PC-9 (cell line): ENCODE measurements around the gene GDPD5. TPM values are rescaled to one million over a fixed set of nuclear protein-coding genes. Genes with fewer than 3 reads are reported as not detected.

Source experiments
- BruUV-seq: library from RNA; stranded (reverse); fragments of 400-500 nt; replicated peaks from 2 replicates; lab custom pipeline; 2021; lab: Mats Ljungman, UMichigan
- CTCF ChIA-PET: fragments of 300-600 bp; sonication (Branson Sonifier 250); formaldehyde crosslinking; loops from one replicate; lab custom pipeline; 2022; ENCODE audit warnings: antibody characterized with exemption; lab: Charles Lee
- POLR2A ChIA-PET: fragments of 300-600 bp; sonication (Branson Sonifier 250); formaldehyde crosslinking; loops from one replicate; lab custom pipeline; 2022; ENCODE audit warnings: antibody characterized with exemption; ENCODE audit not compliant: unreplicated experiment; lab: Charles Lee
- DNase-seq, 2 experiments: peaks; one replicate each; pipeline versions ENCODE4 v3.0.0 to v3.0.0-alpha.2; 2015 to 2022; ENCODE audit warnings: mixed read lengths in 1 of 2
- H2AFZ ChIP-seq: fragments of 200-600 bp; sonication (generic); 2 replicates; pipeline ENCODE4 v1.8.1; 2017; ENCODE audit warnings: antibody characterized with exemption
- H3F3A ChIP-seq: fragments of 200-600 bp; sonication (generic); 2 replicates; pipeline ENCODE4 v1.8.1; 2017; ENCODE audit warnings: antibody characterized with exemption, mild to moderate bottlenecking, low read depth; ENCODE audit not compliant: insufficient read depth
- H3K27ac ChIP-seq: fragments of 200-600 bp; sonication (generic); 2 replicates; pipeline ENCODE4 v1.6.1; 2016; ENCODE audit warnings: mixed run types
- H3K27me3 ChIP-seq: fragments of 200-600 bp; sonication (generic); 2 replicates; pipeline ENCODE4 v1.6.1; 2016; ENCODE audit warnings: low read depth, mixed run types; ENCODE audit not compliant: insufficient read depth
- H3K36me3 ChIP-seq: fragments of 200-600 bp; sonication (generic); 2 replicates; pipeline ENCODE4 v1.6.1; 2016; ENCODE audit warnings: low read depth, mixed run types
- H3K4me1 ChIP-seq: fragments of 200-600 bp; sonication (generic); replicated peaks from 2 replicates; pipeline ENCODE4 v1.6.1; 2016; ENCODE audit warnings: mixed run types; ENCODE audit not compliant: insufficient read depth
- H3K4me2 ChIP-seq: fragments of 200-600 bp; sonication (generic); 2 replicates; pipeline ENCODE4 v1.6.1; 2017; ENCODE audit warnings: mixed run types
- H3K4me3 ChIP-seq: fragments of 200-600 bp; sonication (generic); 2 replicates; pipeline ENCODE4 v1.6.1; 2016; ENCODE audit warnings: mixed run types
- H3K79me2 ChIP-seq: fragments of 200-600 bp; sonication (generic); 2 replicates; pipeline ENCODE4 v1.6.1; 2017; ENCODE audit warnings: low read depth, mixed run types
- H3K9me2 ChIP-seq: fragments of 200-600 bp; sonication (generic); 2 replicates; pipeline ENCODE4 v1.8.1; 2017; ENCODE audit warnings: mild to moderate bottlenecking; ENCODE audit not compliant: insufficient read depth
- H3K9me3 ChIP-seq: fragments of 200-600 bp; sonication (generic); 2 replicates; pipeline ENCODE4 v1.8.1; 2016; ENCODE audit warnings: low read depth; ENCODE audit not compliant: insufficient read depth
- H4K20me1 ChIP-seq: fragments of 200-600 bp; sonication (generic); 2 replicates; pipeline ENCODE4 v1.8.1; 2017; ENCODE audit not compliant: insufficient read depth
- EZH2 ChIP-seq: fragments of 200-600 bp; sonication (generic); IDR thresholded peaks from 2 replicates; pipeline ENCODE4 v1.8.0; 2017; ENCODE audit warnings: antibody characterized with exemption, low read depth
- intact Hi-C: fragments of 100-400 bp; cut with micrococcal nuclease; formaldehyde crosslinking; loops from one replicate; pipeline ENCODE4 v1.10.0; 2022; ENCODE audit not compliant: unreplicated experiment
- total RNA-seq: library from RNA; stranded (reverse); gene quantifications from 2 replicates; pipeline ENCODE4 v1.2.3, GENCODE V29; 2021
- TF ChIP-seq, protein P1 (sequence below): fragments of 200-600 bp; sonication (generic); conservative IDR thresholded peaks from 2 replicates; pipeline ENCODE4 v1.6.1; 2017; ENCODE audit warnings: mixed run types, antibody characterized with exemption, mild to moderate bottlenecking, moderate library complexity

GDPD5 gene
- total RNA-seq, 1 experiment from 2014 or later = 7.9 TPM

DNA sequence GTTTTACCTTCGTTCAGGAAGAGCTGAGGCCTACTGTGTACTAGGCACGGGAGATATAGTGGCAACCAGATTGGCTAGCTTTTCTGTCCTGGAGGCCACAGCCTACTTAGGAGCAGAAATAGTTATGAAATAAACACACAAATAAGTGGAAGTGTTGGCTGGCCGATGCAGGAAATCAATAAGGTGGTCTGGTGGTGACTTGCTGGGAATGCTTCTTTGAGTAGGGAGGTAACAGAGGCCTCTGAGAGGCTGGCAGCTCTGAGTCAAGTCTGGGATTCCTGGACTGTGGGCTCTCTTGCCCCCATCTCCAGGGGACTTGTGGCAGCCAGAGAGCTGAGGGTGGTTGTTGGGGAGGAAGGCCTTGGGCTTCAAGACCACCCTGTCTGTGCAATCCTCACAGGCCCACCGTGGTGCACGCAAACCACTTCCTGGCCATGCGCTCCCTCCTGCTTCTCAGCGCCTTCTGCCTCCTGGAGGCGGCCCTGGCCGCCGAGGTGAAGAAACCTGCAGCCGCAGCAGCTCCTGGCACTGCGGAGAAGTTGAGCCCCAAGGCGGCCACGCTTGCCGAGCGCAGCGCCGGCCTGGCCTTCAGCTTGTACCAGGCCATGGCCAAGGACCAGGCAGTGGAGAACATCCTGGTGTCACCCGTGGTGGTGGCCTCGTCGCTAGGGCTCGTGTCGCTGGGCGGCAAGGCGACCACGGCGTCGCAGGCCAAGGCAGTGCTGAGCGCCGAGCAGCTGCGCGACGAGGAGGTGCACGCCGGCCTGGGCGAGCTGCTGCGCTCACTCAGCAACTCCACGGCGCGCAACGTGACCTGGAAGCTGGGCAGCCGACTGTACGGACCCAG lies 40.4 kb upstream of the GDPD5 start:
- H3K4me2 ChIP-seq = 0 out of 2 replicates have a peak overlapping the region, but pooled peaks have one; percentile 10
- no peak overlapping the region for H3K4me3 ChIP-seq
- no peaks in the 10 kb centered on the region for H3K27me3 ChIP-seq
- H3K36me3 ChIP-seq = peaks cover 41% of the 10 kb centered on the region
- no TSS peak for BruUV-seq
- no peaks in the 10 kb centered on the region for H3K9me3 ChIP-seq
- H3K79me2 ChIP-seq = peaks cover 65% of the 10 kb centered on the region
- no peak for TF ChIP-seq EZH2
- TF ChIP-seq, protein P1, sequence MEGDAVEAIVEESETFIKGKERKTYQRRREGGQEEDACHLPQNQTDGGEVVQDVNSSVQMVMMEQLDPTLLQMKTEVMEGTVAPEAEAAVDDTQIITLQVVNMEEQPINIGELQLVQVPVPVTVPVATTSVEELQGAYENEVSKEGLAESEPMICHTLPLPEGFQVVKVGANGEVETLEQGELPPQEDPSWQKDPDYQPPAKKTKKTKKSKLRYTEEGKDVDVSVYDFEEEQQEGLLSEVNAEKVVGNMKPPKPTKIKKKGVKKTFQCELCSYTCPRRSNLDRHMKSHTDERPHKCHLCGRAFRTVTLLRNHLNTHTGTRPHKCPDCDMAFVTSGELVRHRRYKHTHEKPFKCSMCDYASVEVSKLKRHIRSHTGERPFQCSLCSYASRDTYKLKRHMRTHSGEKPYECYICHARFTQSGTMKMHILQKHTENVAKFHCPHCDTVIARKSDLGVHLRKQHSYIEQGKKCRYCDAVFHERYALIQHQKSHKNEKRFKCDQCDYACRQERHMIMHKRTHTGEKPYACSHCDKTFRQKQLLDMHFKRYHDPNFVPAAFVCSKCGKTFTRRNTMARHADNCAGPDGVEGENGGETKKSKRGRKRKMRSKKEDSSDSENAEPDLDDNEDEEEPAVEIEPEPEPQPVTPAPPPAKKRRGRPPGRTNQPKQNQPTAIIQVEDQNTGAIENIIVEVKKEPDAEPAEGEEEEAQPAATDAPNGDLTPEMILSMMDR = no peak
- no peaks in the 10 kb centered on the region for H3K9me2 ChIP-seq
- DNase-seq = no peak
- no peak overlapping the region for H3K27ac ChIP-seq
- ChIA-PET CTCF (interaction anchor here (0.6 kb wide), 1 partner anchor 170 kb away, joined by 3 read pairs; no protein-coding TSS in a partner anchor), POLR2A (no interaction called here)
- H3F3A ChIP-seq = peaks cover 32% of the 10 kb centered on the region; the same call in 1 of the 2 replicates
- intact Hi-C loops = no loop called here
- peaks cover 28% of the 10 kb centered on the region for H3K4me1 ChIP-seq
- no peak overlapping the region for H2AFZ ChIP-seq
- H4K20me1 ChIP-seq = peaks cover 67% of the 10 kb centered on the region

DNA sequence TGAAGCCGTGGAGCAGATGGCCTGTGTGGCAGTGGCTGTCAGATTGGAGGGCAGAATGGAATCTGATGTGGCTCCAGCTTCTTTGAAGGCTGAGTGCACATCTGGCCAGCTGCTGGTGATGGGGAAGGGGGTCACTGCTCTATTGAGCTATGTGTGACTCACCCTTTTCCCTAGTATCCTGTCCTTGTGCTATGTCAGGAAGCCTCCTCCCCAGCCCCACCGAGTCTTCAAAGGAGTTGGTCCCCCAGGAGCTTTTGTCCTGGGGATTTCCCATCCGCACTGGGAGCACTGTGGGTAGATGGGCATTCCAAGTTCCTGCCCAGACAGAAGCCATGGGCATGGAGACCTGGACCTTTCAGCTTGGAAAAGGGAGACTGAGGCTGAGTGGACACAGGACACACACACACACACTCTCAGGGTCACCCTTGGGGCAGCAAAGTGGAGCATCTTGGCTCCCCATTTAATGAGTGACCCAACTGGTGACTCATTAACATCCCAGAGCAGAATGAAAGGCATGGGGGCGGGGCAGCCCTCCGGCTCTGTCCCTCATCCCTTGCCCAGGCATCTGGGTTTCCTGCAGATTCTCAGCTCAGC lies 39.6 kb upstream of the GDPD5 start:
- no peak overlapping the region for H3K4me3 ChIP-seq
- intact Hi-C loops = no loop called here
- peaks cover 36% of the 10 kb centered on the region for H3K36me3 ChIP-seq
- H3K9me2 ChIP-seq = no peaks in the 10 kb centered on the region
- H3F3A ChIP-seq = peaks cover 31% of the 10 kb centered on the region; the same call in 1 of the 2 replicates
- peaks cover 65% of the 10 kb centered on the region for H3K79me2 ChIP-seq
- no peaks in the 10 kb centered on the region for H3K9me3 ChIP-seq
- TF ChIP-seq, protein P1 = no peak
- no peak for TF ChIP-seq EZH2
- 0 out of 2 replicates have a peak overlapping the region, but pooled peaks have one; percentile 10 for H3K4me2 ChIP-seq
- BruUV-seq = no TSS peak
- peaks cover 61% of the 10 kb centered on the region for H4K20me1 ChIP-seq
- no peaks in the 10 kb centered on the region for H3K27me3 ChIP-seq
- no peak for DNase-seq
- ChIA-PET POLR2A (no interaction called here), CTCF (interaction anchor here (0.6 kb wide), 1 partner anchor 171 kb away, joined by 3 read pairs; no protein-coding TSS in a partner anchor)
- no peak overlapping the region for H2AFZ ChIP-seq
- peaks cover 31% of the 10 kb centered on the region for H3K4me1 ChIP-seq
- no peak overlapping the region for H3K27ac ChIP-seq

DNA sequence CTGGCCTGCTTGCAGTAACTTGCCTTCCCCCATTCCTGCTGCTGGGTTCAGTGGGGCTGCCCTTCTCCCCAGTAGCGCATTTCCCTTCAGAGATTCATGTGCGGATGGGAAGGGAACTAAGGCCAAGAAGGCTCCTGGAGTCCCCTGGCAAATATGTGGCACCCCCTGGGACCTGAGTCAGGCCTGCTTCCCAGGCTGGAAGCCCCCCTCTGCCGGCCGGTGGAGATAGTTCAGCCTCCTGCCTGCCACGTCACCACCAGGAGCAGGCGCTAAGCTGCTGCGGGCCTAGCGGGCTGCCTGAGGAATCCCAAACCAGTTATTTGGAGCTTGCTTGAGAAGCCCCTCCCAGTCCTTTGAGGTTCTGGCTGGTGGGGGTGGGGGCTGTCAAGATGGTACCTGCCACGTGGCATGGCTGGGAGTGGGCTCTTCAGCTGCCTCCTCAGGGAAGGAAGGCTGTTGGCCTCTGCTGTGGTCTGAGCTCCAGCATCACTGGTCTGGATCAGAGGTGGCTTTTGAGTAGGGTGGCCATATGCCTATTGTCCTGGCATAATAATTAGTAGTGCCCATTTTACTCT lies 38.3 kb upstream of the GDPD5 start:
- H3K27ac ChIP-seq = no peak overlapping the region
- CTCF ChIA-PET = interaction anchor here (1.0 kb wide), 1 partner anchor 11 kb away, joined by 4 read pairs; no protein-coding TSS in a partner anchor
- H3K4me2 ChIP-seq = peak overlapping the region; percentile 85
- H3K36me3 ChIP-seq = peaks cover 27% of the 10 kb centered on the region
- no peaks in the 10 kb centered on the region for H3K9me3 ChIP-seq
- BruUV-seq = no TSS peak
- H3K79me2 ChIP-seq = peaks cover 65% of the 10 kb centered on the region
- POLR2A ChIA-PET = no interaction called here
- TF ChIP-seq, protein P1 = no peak
- TF ChIP-seq EZH2 = no peak
- H3K9me2 ChIP-seq = no peaks in the 10 kb centered on the region
- intact Hi-C loops = no loop called here
- H3K27me3 ChIP-seq = no peaks in the 10 kb centered on the region
- H3K4me1 ChIP-seq = peaks cover 38% of the 10 kb centered on the region
- no peak for DNase-seq
- peaks cover 30% of the 10 kb centered on the region; the same call in 1 of the 2 replicates for H3F3A ChIP-seq
- no peak overlapping the region for H2AFZ ChIP-seq
- peaks cover 54% of the 10 kb centered on the region for H4K20me1 ChIP-seq
- peak overlapping the region; percentile 85 for H3K4me3 ChIP-seq
